Activated CD4-positive, alpha-beta T cell treated with anti-CD3 and anti-CD28 coated beads for 1 hour (primary cell): ENCODE data around the gene LHX4.

Experiments used
- DNase-seq: peaks from one replicate; pipeline ENCODE4 v3.0.0-alpha.2; 2020

The LHX4 gene

DNA sequence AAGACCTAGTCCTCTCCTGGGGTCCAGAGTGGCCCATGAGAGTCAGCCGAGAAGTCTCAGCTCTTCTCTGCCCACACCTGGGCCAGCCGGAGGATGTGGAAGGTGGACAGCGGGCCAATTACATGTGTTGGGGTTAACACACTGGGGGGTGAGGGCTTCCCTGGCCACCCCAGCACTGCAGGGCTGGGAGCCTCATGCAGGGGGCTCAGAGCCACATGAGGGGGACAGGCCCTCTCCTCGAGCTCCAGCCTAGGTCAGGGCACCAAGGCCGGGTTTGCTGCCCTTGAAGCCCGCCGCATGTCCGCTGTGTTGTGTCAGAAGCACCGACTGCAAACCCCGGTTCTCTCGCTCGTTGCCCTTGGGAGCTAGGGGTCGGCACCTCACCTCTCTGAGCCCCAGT lies 30.5 kb downstream of the LHX4 start:
- DNase-seq, result no peak

GRCh38 chr1:180261030-180261429 lies 31.0 kb downstream of the LHX4 start:
- no peak for DNase-seq

DNA sequence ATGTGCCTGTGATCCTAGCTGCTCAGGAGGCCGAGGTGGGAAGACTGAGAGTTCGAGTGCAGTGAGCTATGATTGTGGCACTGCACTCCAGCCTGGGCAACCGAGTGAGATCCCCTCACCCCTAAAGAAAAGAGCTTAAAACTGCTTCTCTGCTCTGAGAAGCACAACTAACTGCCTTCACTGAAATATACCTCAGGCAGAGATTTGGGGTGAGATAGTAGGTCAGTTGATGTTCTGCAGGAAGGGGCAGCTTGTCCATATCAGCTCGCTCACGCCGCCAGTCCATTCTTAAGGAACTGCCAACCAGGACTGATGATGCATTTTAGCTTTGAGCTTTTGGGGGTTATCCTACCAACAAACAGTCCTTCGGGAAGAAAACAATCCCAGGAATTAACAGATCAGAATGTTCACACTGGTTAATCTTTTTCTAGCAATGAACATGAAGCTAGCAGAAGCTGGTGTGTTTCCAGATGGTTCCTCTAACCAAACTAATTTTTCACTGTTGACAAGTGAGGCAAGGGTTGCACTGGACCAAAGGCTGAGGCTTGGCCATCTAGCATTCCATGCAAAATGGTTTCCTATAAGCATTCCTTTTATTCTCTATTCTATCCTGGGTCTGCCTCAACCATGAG lies 31.6 kb downstream of the LHX4 start:
- no peak for DNase-seq

GRCh38 chr1:180262628-180263488 lies 32.8 kb downstream of the LHX4 start:
- DNase-seq, result no peak

- no peak for DNase-seq
These were observed 34.5 kb downstream of the LHX4 start for GRCh38 chr1:180264595-180264994.

- no peak for DNase-seq
These were observed 35.1 kb downstream of the LHX4 start for GRCh38 chr1:180265201-180265600.

- DNase-seq, result no peak
These were observed 35.8 kb downstream of the LHX4 start for GRCh38 chr1:180265871-180266270.

DNA sequence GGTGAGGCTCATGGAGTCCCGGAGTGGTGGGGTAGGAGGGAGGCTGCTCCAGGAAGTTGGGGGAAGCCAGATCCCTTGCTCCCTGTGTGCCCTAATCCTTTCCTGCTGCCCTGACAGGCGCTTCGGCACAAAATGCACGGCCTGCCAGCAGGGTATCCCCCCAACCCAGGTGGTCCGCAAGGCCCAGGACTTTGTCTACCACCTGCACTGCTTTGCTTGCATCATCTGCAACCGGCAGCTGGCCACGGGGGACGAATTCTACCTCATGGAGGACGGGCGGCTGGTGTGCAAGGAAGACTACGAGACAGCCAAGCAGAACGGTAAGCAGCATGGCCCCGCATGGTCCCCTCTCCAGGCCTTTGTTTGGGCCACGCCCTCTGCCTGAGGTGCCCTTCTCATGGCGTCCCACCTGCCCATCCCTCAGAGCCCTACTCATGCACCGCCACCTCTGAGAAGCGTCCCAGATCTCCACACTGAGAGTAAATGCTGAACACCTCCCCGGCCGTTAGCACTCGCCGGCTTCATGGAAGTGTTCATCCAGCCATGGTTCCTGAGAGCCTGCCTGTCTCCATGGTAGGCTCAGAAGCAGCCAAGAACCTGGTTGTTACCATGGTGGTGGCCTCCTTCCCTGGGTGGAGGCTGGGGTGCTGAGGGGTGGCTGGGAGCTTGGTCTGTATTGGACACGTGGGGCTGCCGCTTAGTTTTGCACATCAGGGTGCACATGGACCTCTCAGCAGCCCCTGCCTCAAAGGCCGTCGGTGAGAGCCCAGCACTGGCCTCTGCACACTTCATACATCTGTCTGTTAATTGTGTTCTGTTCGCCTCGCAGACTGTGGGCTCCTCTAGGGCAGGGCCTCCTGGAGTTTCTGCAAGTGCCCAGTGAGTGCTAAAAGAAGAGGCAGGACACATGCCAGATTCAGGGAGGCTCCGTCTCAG lies 36.5 kb downstream of the LHX4 start:
- no peak for DNase-seq

DNA sequence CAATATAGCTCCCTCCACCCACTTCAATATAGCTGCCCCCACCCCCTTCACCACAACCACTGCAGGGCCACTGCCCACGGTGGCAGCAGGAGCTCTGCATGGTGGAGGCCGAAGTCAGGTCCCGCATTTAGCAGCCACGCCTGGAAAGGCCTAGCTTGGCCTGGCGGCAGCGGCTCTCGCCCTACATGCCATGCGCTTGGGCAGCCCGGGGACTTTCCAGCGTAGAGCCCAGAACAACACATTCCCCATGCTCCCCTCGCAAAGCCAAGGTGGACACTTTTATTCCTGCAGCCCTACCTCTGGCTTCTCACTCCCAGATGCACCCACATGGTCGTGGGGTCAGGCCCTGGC lies 37.1 kb downstream of the LHX4 start:
- DNase-seq, result no peak

DNA sequence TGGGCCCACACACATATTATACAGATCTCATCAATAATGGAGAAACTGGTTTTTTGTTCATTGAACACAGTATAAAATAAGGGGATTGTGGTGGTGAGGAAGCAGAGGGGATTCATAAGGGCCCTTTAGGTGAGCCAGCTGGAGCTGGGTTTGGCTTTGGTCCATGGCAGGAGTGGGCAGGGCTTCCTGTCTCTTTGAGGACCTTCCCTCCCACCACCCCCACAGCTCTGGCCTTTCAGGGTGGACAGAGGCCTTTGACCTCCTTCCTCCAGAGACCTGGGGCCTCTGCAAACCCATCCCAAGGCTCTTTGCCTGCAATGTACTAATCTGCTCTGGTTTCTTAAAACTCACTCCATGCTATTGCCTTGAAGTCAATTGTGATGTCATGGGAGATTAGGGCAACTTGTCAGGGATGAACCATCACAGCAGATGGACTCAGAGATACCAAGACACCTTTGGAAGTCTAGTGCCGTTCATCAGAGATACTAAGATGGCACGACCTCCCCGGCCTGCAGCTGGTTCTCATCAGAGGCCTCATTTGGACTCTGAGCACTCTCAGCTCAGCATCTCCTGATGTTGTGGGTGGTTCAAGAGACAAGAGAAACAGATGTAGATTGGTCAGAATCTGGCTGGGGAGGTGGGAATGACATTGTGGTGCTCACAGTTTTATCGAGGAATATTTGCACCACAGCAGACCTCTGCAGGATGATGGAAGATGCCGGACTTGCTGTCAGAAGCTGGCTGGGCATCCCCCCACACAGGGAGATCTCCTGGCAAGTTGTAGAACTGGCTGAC lies 37.9 kb downstream of the LHX4 start:
- DNase-seq, result no peak

- no peak for DNase-seq
These were observed 38.6 kb downstream of the LHX4 start for GRCh38 chr1:180268556-180269075.

GRCh38 chr1:180269645-180270529 lies 39.8 kb downstream of the LHX4 start:
- no peak for DNase-seq

DNA sequence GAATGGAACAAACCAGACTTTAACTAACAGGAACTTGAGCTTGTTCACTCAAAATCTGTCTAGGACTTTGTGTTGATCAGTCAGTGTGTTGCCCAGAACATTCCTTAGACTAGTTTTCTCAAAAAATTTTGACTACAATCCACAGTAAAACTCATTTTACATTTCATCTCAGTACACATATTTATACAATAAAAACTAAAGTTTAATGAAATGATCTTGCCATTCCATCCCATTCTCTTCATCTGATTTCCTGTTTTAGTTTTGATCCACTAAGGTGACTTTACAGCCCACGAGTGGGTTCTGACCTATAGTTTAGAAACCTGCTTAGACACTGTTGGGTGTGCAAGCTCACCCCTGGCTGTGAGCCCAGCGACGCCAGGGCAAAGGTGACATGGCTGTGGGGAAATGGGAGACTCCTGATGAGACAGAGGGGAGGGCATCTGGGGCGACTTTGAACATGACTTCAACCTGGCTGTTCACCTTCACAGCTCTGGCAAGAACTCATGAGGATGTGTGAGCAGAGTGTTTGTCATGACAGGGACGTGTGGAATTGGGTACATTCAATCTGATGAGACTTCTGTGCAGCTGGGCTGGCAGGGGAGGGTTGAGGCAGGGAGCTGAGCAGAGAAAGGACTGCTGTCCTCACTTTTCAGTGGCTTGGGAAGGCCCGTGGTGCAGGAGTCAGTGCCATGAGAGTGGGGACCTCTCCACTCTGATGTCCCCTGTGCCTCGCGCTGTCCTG lies 40.6 kb downstream of the LHX4 start:
- no peak for DNase-seq

- no peak for DNase-seq
These were observed 41.5 kb downstream of the LHX4 start for GRCh38 chr1:180271272-180272255.

GRCh38 chr1:180272395-180272794 lies 42.3 kb downstream of the LHX4 start:
- no peak for DNase-seq

- no peak for DNase-seq
These were observed 43.0 kb downstream of the LHX4 start for GRCh38 chr1:180273066-180273465.

- no peak for DNase-seq
These were observed 44.2 kb downstream of the LHX4 start for GRCh38 chr1:180274221-180274620.

DNA sequence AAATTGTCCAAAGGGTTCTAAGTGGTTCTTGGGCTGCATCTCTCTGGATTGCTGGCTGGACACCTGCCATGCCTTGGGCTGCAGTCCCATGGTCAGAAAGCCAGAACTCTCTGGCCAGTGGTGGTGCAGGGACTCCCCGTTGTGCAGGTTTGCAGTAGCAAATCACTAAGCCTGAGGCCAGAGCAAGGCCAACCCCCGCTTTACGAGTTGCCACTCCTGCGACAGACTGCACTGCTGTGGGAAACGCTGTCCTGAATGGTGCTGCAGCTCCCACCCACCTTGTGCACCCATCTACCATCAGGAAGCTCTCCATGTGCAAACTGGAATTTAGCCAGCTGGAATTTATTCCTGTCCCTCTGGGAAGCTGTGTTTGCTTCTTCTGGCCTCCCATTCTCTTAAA lies 45.7 kb downstream of the LHX4 start:
- DNase-seq, result no peak

- DNase-seq, result no peak
These were observed 47.6 kb downstream of the LHX4 start for GRCh38 chr1:180277476-180278193.
